PFSK-1 (cell line): Measurements from ENCODE around the gene ULK4.

ENCODE experiments used
- POLR2AphosphoS5 ChIP-seq: IDR thresholded peaks from 2 replicates; pipeline ENCODE4 v1.6.1; 2012; ENCODE audit warnings: low read depth, mild to moderate bottlenecking, control low read depth, low read length, moderate library complexity
- REST ChIP-seq, 2 experiments: IDR thresholded peaks; 2 replicates each; pipeline versions ENCODE4 v1.6.1 to v1.8.0; 2011 to 2012; ENCODE audit warnings: low read depth in 2 of 2, low read length in 2 of 2, control low read depth in 1 of 2, inconsistent platforms in 1 of 2, mild to moderate bottlenecking in 1 of 2, moderate library complexity in 1 of 2; ENCODE audit not compliant: insufficient read depth in 1 of 2
- SIN3A ChIP-seq: IDR thresholded peaks from 2 replicates; pipeline ENCODE4 v1.6.1; 2012; ENCODE audit warnings: mild to moderate bottlenecking, low read length, moderate library complexity, borderline replicate concordance; ENCODE audit not compliant: insufficient read depth

- TF ChIP-seq SIN3A (no peak), REST (IDR thresholded peaks at IDR 0.05; ENCODE audit: insufficient read depth in 1 of 2, low read depth in 2 of 2, low read length in 2 of 2) (no peak), POLR2AphosphoS5 (no peak)
These were observed 632.0 kb downstream of the ULK4 start for GRCh38 chr3:41329881-41330280.
